Neutrophil (primary cell): Measurements from ENCODE around the gene ERGIC1.

Source experiments
- H3K27ac ChIP-seq: fragments of 200-600 bp; sonication (generic); 2 replicates; pipeline ENCODE4 v1.5.1; 2016; ENCODE audit warnings: mild to moderate bottlenecking, moderate library complexity
- H3K27me3 ChIP-seq: fragments of 200-600 bp; sonication (generic); 2 replicates; pipeline ENCODE4 v1.6.0; 2016; ENCODE audit warnings: mild to moderate bottlenecking
- H3K36me3 ChIP-seq: fragments of 200-600 bp; sonication (generic); 2 replicates; pipeline ENCODE4 v1.5.1; 2017
- H3K4me1 ChIP-seq, 2 experiments: fragments of 200-600 bp in 1 of 2; sonication (generic) in 1 of 2; 1 replicate in 1 of 2; 2 replicates in 1 of 2; pipeline versions ENCODE4 v1.5.1 to v1.6.1; 2013 to 2016; ENCODE audit warnings: low read depth in 1 of 2, low read length in 1 of 2, mild to moderate bottlenecking in 1 of 2, moderate library complexity in 1 of 2; ENCODE audit not compliant: control insufficient read depth in 1 of 2, insufficient read depth in 1 of 2
- H3K4me3 ChIP-seq, 2 experiments: fragments of 200-600 bp in 1 of 2; sonication (generic) in 1 of 2; 1 replicate in 1 of 2; 2 replicates in 1 of 2; pipeline ENCODE4 v1.5.1; 2013 to 2016; ENCODE audit warnings: low read depth in 1 of 2, low read length in 1 of 2, mild to moderate bottlenecking in 1 of 2, moderate library complexity in 1 of 2
- H3K9me3 ChIP-seq: fragments of 200-600 bp; sonication (generic); 2 replicates; pipeline ENCODE4 v1.5.1; 2016
- TF ChIP-seq, protein P1 (sequence below): fragments of 200-600 bp; sonication (generic); IDR thresholded peaks from 2 replicates; pipeline ENCODE4 v1.5.1; 2016; ENCODE audit warnings: antibody characterized with exemption

ERGIC1 gene

DNA sequence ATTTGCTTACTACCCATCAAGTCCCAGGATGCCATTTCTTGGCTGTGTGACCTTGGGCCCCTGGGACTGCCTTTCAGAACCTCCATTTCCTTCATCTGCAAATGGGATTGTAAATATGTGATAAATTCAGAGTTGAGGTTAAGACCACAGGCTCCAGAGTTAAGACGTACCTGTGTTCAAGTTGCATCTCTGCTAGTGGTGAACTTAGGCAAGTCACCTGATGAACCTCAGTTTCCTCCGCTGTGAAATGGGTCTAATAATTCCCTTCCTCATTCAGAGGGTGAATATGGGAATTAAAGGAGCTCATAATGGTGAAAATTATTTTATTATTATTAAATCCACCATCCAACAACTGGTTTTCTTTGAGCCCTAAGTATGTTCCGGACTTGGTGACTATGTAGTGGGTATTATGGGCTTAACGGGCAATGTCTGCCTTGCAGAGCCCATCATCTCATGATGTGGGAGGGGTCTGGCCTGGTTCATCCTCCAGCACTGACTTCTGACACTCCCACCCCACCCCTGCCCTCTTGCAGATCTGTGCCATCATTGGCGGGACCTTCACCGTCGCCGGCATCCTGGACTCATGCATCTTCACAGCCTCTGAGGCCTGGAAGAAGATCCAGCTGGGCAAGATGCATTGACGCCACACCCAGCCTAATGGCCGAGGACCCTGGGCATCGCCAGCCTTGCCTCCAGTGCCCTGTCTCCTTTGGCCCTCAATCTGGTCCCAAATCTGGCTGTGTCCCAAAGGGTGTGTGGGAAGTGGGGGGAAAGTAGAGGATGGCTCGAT is 116.3 kb downstream of the ERGIC1 start:
- Histone ChIP-seq H3K4me3 (no peak overlapping the region), H3K27me3 (peaks cover 17% of the 10 kb centered on the region), H3K27ac (no peak overlapping the region), H3K36me3 (peaks cover 36% of the 10 kb centered on the region), H3K9me3 (no peaks in the 10 kb centered on the region), H3K4me1 (no peaks in the 10 kb centered on the region)
- TF ChIP-seq, protein P1, sequence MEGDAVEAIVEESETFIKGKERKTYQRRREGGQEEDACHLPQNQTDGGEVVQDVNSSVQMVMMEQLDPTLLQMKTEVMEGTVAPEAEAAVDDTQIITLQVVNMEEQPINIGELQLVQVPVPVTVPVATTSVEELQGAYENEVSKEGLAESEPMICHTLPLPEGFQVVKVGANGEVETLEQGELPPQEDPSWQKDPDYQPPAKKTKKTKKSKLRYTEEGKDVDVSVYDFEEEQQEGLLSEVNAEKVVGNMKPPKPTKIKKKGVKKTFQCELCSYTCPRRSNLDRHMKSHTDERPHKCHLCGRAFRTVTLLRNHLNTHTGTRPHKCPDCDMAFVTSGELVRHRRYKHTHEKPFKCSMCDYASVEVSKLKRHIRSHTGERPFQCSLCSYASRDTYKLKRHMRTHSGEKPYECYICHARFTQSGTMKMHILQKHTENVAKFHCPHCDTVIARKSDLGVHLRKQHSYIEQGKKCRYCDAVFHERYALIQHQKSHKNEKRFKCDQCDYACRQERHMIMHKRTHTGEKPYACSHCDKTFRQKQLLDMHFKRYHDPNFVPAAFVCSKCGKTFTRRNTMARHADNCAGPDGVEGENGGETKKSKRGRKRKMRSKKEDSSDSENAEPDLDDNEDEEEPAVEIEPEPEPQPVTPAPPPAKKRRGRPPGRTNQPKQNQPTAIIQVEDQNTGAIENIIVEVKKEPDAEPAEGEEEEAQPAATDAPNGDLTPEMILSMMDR: no peak

DNA sequence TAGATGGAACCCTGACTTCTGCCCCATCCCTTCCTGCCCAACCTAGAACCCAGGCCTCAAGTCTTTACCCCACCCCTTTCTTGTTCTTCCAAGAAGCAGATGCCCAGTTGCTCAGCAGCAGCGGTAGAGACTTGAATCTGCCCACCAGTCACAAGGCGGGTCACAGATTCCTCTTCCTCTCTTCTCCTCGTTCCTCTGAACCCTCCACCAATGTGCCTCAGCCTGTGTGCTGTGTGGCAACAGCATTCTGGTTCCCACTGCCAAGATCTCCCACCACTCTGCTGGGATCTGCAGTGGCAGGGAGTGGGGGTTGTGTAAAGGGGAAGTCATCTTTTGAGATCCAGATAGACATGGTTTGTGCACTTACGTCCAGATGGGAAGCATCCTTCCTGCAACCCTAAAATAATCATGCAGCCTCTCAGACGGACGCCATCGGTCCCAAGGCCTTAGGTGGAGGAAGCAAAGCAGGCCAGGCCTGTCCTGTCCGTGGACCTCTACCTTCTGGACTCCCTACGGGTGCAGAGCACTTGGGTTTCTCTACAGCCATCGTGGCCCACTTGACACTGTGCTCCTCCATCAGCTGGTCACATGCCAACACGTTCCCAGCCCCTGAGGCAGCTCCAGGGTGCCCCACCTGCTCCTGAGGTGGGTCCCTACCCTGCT is 117.5 kb downstream of the ERGIC1 start:
- TF ChIP-seq, protein P1: no peak
- H3K9me3 ChIP-seq: no peaks in the 10 kb centered on the region
- peaks cover 28% of the 10 kb centered on the region for H3K27me3 ChIP-seq
- H3K4me3 ChIP-seq: no peak overlapping the region
- peak overlapping the region; percentile 27 for H3K27ac ChIP-seq
- H3K36me3 ChIP-seq: peaks cover 27% of the 10 kb centered on the region
- no peaks in the 10 kb centered on the region for H3K4me1 ChIP-seq

DNA sequence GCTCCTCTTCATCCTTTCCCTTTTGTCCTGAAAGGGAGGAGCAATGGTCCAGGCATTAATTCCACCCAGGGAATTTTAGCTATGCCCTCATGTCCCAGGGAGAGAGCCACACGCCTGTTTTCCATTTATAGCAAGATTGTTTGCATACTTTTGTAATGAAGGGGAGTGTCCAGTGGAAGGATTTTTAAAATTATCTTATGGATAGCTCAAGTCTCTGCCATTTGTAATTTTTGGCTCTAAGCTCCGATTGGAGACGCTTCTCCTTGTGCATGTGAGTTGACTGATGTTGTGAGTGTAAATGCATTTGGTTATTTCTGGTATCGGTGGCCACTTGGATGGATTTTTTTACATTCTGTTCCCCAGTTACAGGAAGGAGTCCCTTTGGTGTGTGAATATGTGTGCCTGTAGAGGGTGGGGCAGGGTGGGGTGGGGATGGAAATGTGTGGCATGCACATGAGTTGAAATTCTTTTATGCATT is 118.0 kb downstream of the ERGIC1 start:
- Histone ChIP-seq H3K36me3 (peaks cover 24% of the 10 kb centered on the region), H3K27me3 (peaks cover 34% of the 10 kb centered on the region), H3K27ac (no peak overlapping the region), H3K4me3 (no peak overlapping the region), H3K4me1 (no peaks in the 10 kb centered on the region), H3K9me3 (no peaks in the 10 kb centered on the region)
- TF ChIP-seq, protein P1: no peak

DNA sequence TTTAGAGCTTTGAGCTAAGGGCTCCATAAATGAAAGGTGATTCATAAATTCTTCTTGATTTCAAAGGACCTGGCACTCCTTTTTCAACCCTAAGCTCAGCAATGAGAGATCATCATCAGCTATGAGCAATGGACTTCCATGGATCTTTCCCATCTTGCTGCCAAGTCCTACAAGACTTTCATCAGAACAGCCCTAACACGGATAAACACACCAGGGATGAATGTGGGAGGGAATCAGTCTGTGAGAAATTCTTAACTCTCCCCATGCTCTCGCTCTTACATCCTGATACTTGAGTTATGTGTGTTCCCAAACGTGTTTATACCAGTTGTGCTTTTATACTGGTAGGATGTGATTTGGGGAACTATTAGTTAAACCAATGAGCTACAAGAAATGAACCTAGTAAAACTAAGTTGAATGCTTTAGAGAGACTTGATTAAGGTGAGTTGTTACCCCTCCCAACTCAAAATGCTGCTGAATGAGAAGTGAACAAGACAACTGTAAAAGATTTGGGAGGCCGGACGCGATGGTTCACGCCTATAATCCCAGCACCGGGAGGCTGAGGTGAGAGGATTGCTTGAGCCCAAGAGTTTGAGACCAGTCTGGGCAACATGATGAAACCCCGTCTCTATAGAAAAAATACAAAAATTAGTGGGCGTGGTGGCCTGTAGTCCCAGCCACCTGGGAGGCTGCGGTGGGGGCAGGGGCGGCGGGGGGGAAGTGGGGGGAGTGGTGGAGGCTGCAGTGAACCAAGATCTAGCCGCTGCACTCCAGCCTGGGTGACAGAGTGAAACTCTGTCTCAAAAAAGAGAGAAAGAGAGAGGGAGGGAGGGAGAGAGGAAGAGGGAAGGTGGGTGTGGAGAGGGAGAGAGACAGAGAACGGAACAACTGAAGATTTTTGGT is 120.0 kb downstream of the ERGIC1 start:
- no peak overlapping the region for H3K27ac ChIP-seq
- H3K27me3 ChIP-seq: peaks cover 49% of the 10 kb centered on the region
- H3K4me1 ChIP-seq: peaks cover 3 to 4% of the 10 kb centered on the region in 2 experiments
- TF ChIP-seq, protein P1: no peak
- H3K36me3 ChIP-seq: peaks cover 15% of the 10 kb centered on the region
- no peaks in the 10 kb centered on the region for H3K9me3 ChIP-seq
- H3K4me3 ChIP-seq: no peak overlapping the region

DNA sequence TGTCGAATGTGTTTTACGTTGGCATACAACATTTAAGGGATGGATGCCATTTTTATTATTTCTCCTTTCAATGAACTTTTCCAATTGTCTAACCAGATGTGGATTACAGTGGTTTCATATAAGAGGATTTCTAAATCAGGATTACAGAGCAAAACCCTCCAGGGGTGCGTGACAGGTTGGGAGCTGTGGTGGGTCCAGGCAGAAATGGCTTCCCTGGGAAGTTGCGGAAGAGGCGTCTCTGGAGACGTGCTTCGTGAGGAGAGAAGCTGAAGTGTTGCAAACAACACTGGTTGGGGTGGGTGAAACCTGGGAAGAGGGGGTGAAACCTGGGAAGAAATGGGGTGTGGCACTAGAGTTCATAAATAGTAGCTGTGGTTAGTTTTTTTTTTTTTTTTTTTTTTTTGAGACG is 120.7 kb downstream of the ERGIC1 start:
- no peak overlapping the region for H3K4me3 ChIP-seq
- peaks cover 7 to 8% of the 10 kb centered on the region in 2 experiments for H3K4me1 ChIP-seq
- peaks cover 49% of the 10 kb centered on the region for H3K27me3 ChIP-seq
- no peak overlapping the region for H3K27ac ChIP-seq
- TF ChIP-seq, protein P1: no peak
- no peaks in the 10 kb centered on the region for H3K9me3 ChIP-seq
- peaks cover 15% of the 10 kb centered on the region for H3K36me3 ChIP-seq
